Measurements from ENCODE around the gene MATN3. TPM values are rescaled to one million over a fixed set of nuclear protein-coding genes. Genes with fewer than 3 reads are reported as not detected.

Gene MATN3
- total RNA-seq, 1 donor from 2014 or later = 1.3 TPM

DNA sequence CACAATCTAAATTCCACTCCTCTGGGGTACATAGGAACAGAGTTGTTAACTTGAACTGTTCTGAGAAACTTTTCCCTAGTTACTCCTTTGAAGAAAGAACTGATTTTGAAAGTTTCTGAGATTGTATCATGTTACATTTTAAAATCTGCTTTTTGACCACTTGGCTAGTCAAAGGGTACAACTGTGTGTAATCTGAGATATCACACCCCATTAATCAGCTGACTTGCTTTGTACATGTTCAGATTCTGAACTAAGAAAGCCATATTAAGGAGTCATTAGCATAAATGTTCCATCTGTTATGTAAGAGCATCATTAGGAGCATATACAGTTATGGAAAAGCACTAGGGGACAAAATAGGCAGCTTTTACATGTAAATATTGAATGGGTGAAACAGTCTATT, 18.7 kb downstream of the MATN3 start:
- no peaks in the 10 kb centered on the region for H3K36me3 Mint-ChIP-seq (ENCODE audit: low read depth)
- DNase-seq (ENCODE audit: low read depth, low spot score) = no peak
- H3K4me1 Mint-ChIP-seq = peaks cover 20% of the 10 kb centered on the region
- no peaks in the 10 kb centered on the region for H3K9me3 Mint-ChIP-seq
- no peak overlapping the region for H3K4me3 Mint-ChIP-seq
- TF ChIP-seq, protein P1, sequence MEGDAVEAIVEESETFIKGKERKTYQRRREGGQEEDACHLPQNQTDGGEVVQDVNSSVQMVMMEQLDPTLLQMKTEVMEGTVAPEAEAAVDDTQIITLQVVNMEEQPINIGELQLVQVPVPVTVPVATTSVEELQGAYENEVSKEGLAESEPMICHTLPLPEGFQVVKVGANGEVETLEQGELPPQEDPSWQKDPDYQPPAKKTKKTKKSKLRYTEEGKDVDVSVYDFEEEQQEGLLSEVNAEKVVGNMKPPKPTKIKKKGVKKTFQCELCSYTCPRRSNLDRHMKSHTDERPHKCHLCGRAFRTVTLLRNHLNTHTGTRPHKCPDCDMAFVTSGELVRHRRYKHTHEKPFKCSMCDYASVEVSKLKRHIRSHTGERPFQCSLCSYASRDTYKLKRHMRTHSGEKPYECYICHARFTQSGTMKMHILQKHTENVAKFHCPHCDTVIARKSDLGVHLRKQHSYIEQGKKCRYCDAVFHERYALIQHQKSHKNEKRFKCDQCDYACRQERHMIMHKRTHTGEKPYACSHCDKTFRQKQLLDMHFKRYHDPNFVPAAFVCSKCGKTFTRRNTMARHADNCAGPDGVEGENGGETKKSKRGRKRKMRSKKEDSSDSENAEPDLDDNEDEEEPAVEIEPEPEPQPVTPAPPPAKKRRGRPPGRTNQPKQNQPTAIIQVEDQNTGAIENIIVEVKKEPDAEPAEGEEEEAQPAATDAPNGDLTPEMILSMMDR (conservative IDR thresholded peaks at IDR 0.05) = no peak
- peaks cover 17% of the 10 kb centered on the region for H3K27me3 Mint-ChIP-seq (ENCODE audit: low read depth)
- no peak overlapping the region for H3K27ac Mint-ChIP-seq (ENCODE audit: unreplicated experiment)

DNA sequence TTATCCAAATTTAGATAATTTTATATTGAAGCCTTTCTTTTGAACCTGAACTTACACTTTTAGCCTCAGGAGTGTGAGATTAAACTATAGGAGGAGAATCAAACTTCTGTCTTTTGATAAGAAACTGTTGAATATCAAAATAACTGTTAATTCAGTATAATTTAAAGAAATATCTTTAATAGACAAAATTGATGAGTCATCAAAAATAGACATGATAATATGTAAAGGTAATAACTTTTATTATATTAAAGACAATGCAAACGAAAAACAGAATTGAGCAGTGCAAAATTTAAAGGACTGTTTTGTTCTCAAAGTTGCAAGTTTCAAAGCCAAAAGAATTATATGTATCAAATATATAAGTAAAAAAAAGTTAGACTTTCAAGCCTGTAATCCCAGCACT, 20.6 kb downstream of the MATN3 start:
- Mint-ChIP-seq H3K9me3 (no peaks in the 10 kb centered on the region), H3K4me3 (no peak overlapping the region), H3K4me1 (peaks cover 33% of the 10 kb centered on the region), H3K27me3 (ENCODE audit: low read depth) (peaks cover 17% of the 10 kb centered on the region), H3K36me3 (ENCODE audit: low read depth) (peaks cover 5% of the 10 kb centered on the region), H3K27ac (ENCODE audit: unreplicated experiment) (no peak overlapping the region)
- no peak for DNase-seq (ENCODE audit: low read depth, low spot score)
- TF ChIP-seq, protein P1 (conservative IDR thresholded peaks at IDR 0.05) = no peak

DNA sequence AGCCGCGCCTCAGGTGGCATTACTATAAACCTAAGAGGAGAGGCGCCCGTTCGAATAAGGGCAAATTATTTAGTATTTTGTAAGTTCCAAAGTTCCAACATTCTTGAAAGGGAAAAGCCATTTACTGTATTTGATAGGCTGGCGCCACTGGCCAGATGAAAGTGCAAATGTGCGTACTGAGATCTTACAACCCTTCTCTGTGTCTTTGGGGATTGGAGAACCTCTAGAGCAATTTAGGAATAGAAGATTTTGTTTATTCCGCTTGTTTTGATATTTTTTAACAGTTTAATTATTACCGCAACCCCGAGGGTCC, 22.1 kb downstream of the MATN3 start:
- H3K36me3 Mint-ChIP-seq (ENCODE audit: low read depth) = peaks cover 12% of the 10 kb centered on the region
- no peaks in the 10 kb centered on the region for H3K9me3 Mint-ChIP-seq
- DNase-seq (ENCODE audit: low read depth, low spot score) = no peak
- TF ChIP-seq, protein P1 (conservative IDR thresholded peaks at IDR 0.05) = no peak
- H3K4me1 Mint-ChIP-seq = peaks cover 38% of the 10 kb centered on the region
- H3K27me3 Mint-ChIP-seq (ENCODE audit: low read depth) = peaks cover 17% of the 10 kb centered on the region
- no peak overlapping the region for H3K27ac Mint-ChIP-seq (ENCODE audit: unreplicated experiment)
- H3K4me3 Mint-ChIP-seq = peak overlapping the region; percentile 93

DNA sequence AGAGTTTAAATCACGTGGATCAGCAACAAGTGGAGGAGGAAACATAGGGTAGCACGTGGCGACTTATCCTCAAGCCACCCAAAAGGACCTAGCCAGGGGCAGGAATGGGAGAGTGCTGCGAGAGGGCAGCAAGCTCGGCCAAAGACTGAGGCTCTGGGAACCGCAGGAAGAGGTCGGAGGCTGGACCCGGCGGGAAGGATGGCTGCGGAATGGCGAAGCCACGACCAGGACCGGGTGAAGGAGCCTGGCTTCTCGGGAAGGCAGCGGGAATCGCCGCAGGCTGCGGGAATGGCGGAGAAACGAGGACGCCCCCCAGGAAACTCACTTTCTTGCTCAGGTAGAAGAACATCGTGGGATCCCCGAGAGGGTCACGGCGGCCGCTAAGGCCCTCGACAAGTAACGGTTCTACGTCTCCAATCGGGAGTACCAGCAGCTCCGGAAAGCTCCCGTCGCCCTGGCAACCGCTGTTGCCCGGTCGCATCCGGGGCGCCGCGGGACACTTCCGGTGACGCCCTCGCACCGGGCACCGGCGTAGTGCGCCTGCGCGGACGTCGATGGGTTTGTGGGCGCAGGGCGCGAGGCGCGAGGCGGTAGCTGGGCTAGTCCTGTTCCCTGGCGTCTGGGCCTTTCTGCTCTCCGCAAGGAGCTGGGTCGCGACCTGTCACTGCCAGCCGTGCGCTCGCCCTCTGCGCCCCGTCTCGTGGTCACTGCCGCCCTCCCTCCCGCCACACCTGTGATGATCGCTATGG, 22.6 kb downstream of the MATN3 start, which contains the start of gene WDR35:
TSS of gene WDR35 (minus strand) at position 439 of the 749 bp plus-strand sequence. CDS start at position 349, 90 bp downstream.
- H3K9me3 Mint-ChIP-seq = no peaks in the 10 kb centered on the region
- DNase-seq (ENCODE audit: low read depth, low spot score) = peak; percentile 93
- peak within 1 kb of the TSS; percentile 84 for H3K27ac Mint-ChIP-seq (ENCODE audit: unreplicated experiment)
- H3K4me3 Mint-ChIP-seq = peak within 1 kb of the TSS; percentile 93
- peaks cover 38% of the 10 kb centered on the region for H3K4me1 Mint-ChIP-seq
- TF ChIP-seq, protein P1 (conservative IDR thresholded peaks at IDR 0.05) = no peak
- H3K36me3 Mint-ChIP-seq (ENCODE audit: low read depth) = peaks cover 12% of the 10 kb centered on the region
- H3K27me3 Mint-ChIP-seq (ENCODE audit: low read depth) = peaks cover 17% of the 10 kb centered on the region

DNA sequence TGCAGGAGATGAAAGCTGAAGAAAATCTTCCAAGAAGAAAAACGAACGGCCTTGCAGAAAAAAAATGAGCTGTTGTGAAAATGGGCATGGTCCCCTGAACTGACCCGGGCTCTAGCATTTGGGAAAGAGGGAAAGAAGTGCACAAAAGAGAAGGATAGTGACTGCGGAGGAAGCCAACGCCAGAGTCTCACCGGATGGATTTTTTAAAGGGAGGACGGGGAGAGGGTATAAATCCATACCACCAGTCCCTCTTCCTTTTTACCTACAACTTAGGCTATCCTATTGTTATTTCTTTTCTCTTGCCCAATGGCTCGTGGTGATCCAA, 23.2 kb downstream of the MATN3 start:
- no peak for DNase-seq (ENCODE audit: low read depth, low spot score)
- TF ChIP-seq, protein P1 (conservative IDR thresholded peaks at IDR 0.05) = no peak
- H3K27ac Mint-ChIP-seq (ENCODE audit: unreplicated experiment) = peak overlapping the region; percentile 79
- peaks cover 17% of the 10 kb centered on the region for H3K27me3 Mint-ChIP-seq (ENCODE audit: low read depth)
- H3K4me3 Mint-ChIP-seq = peak overlapping the region; percentile 93
- H3K4me1 Mint-ChIP-seq = peaks cover 38% of the 10 kb centered on the region
- peaks cover 12% of the 10 kb centered on the region for H3K36me3 Mint-ChIP-seq (ENCODE audit: low read depth)
- H3K9me3 Mint-ChIP-seq = no peaks in the 10 kb centered on the region

Measured in neural crest cell (in vitro differentiated cells).